GM21723 (cell line): Measurements from ENCODE around the gene SIPA1L3.
A peak's percentile ranks its signal among the peaks of the same experiment; 100 is the strongest.
"Not testable (repeated sequence)": the region's sequence is repeated elsewhere in the genome, so short reads cannot be mapped to it uniquely, and the experiment has no call there.

Experiments used
- ATAC-seq: cut with Tn5 transposase; IDR thresholded peaks from one replicate; pipeline ENCODE4 v1.9.1; 2021; ENCODE audit warnings: mild to moderate bottlenecking, moderate library complexity; ENCODE audit not compliant: unreplicated experiment

SIPA1L3 gene

DNA sequence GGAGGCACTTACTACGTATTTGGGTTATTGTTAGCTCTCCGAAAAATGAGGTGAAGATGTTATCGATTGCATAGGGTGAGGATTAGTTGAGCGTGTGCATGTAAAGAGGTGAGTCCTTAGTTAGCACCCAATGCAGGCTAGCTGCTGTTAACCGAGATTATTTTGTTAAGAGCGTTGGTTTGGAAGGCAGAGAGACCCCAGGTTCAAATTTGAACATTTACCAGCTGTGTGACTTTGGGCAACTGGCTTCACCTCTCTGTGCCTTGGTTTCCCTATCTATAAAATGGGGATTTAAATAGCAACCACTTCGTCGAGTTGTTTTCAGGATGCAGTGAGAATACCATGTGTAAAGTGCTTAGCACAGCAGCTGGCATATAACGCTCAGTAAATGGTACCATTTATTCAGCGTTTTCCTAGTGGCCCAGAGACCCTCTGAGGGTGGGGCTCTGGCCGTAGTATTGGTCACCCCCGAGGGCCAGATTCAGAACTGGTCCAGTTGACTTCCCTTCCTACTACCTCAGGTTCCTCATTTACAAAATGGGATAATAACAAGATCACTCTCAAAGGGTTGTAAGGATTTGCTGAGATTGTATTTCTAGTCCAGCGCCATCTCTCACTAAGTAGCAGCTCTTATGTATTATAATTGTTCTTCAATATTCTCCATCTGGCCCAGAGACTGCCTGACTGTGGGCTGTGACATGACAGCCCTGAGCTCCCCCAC, 887 bp downstream of the SIPA1L3 start:
- ATAC-seq: no peak

DNA sequence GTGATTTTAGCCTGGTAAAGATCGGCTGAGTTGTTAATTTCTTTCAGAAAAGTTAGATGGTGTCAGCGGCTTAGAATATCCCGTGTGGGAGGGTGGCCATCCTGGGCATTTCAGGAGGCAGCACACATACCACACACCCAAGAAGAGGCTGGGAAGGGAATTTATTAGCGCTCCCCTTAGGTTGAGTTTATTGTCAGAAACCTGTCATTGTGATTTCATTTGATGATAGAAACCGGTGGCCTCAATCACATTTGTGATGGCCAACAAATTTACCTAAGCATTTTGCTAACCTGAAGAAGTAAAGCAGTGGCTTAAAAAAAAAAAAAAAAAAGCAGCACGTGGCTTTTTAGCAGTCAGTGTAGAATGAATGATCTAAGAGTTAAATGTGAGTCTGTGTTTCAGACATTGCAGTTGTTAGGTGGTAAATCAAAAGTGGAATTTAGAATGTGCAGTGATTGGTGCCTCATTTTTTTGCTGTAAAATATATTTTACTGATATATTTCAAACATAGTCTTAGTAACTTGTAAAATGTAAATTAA, 2.7 kb downstream of the SIPA1L3 start:
- no peak for ATAC-seq

DNA sequence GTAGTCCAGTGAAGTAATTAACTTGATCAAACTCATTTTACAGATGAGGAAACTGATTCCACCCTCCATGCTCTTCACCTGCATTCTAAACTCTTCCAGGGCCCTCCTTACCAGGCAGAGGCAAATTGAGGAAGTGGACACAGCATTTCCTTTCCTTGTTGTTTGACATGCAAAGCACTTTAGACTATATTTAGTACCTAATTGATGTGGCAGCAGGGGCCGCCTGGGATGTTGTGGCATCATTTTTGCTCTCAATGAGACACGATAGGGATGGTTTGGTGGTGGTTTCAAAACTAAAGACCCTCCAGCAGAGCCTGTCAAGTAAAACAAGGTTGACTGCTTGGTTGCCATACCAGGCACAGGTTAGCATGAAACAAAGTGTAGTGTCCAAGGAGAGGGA, 7.9 kb downstream of the SIPA1L3 start:
- ATAC-seq: no peak

DNA sequence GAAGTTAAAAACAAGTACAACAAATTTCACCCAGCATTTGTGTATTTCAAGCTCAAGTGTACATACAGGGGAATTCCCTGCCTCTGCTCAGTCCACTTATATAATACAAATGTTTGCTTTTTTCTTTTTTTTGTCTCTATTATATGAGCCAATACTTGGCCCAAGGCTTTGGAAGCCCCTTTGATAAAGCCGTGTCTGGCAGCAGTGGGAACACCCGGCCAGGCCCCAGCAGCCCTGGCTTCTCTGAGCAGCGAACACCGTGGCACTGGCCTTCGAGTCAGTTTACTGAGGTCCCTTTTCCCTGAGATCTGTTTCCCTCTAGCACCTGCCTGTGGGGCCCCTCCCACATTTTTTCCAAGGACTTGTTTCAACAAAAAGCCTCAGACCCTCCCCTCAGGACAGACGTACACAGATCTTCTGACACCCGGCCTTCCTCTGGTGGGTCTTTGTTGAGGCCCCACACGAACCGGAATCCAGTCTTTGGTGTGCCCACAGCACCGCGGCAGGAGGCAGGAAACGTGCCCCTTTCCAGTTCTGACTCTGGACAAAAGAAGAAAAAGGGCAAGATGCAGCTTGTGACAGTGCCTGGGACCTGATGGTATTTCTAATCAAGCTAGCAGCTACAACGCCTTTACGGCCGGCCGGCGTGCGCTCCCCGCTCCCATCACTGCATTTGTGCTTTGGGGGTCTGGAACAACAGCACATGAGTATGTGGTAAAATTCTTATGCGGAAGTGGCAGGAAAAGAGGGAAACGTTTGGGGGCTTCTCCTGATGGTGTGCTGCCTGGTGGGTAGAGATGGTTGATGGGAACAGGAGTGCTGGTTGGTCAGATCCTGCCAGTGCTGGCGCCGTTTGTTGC, 13.8 kb downstream of the SIPA1L3 start:
- ATAC-seq: no peak

DNA sequence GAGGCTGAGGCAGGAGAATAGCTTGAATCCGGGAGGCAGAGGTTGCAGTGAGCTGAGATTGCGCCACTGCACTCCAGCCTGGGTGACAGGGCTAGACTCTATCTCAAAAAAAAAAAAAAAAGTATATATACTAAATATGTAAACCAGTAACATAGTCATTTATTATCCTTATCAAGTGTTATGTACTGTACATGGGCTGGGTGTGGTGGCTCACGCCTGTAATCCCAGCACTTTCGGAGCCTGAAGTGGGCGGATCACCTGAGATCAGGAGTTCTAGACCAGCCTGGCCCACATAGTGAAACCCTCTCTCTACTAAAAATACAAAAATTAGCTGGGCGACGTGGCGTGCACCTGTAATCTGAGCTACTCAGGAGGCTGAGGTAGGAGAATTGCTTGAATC, 17.6 kb downstream of the SIPA1L3 start:
- ATAC-seq: not testable (repeated sequence)

DNA sequence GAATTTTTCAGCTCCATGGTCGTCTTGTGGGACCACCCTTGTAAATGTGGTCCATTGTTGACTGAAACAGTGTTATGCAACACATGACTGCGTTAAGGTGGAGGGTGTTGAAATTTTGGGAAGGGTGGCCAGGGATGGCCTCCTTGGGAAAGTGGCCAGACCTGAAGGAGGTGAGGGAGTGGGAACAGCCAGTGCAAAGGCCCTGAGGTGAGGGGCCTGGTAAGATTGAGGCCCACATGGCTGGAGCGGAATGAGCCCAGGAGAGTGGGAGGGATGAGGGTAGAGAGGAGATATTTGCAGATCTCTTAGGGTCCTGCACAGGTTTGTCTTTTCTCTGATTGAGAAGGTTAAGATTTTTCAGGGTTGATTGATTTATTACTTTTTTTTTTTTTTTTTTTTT, 18.2 kb downstream of the SIPA1L3 start:
- no peak for ATAC-seq

DNA sequence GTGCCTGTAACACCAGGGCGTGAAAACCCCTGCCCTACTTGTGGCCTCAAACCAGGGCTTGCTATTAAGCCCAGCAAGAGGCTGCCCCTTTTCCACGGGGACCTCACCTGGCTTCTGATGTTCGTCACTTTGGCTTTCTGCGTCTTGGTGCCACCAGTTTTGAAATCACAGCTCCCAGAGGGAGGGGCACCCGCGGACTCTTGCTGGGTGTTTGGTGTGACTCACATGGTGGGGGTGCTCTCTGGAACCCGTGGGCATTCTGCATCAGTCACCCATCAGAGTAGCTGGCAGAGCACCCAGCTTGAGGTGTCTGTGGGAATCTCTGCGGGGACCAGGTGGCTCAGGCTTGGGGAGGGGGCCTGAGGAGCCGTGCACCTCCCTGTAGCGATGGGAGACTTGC, 19.2 kb downstream of the SIPA1L3 start:
- no peak for ATAC-seq

DNA sequence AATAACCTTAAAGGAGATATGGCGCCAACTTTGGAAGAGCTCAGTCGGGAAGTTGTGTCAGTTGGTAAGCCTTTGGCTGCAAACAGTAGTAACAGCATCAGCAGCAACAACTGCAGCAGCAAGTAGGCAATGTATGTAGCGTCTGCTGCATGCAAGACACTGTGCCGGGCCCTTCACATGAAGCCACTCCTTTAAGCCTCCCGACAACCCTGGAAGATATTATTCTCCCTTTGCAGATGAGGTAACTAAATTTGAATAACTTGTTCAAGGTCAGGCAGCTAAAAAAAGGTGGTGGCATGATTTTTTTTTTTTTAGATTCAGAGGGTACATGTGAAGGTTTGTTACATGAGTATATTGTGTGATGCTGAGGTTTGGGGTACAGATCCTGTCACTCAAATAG, 19.7 kb downstream of the SIPA1L3 start:
- ATAC-seq: no peak

DNA sequence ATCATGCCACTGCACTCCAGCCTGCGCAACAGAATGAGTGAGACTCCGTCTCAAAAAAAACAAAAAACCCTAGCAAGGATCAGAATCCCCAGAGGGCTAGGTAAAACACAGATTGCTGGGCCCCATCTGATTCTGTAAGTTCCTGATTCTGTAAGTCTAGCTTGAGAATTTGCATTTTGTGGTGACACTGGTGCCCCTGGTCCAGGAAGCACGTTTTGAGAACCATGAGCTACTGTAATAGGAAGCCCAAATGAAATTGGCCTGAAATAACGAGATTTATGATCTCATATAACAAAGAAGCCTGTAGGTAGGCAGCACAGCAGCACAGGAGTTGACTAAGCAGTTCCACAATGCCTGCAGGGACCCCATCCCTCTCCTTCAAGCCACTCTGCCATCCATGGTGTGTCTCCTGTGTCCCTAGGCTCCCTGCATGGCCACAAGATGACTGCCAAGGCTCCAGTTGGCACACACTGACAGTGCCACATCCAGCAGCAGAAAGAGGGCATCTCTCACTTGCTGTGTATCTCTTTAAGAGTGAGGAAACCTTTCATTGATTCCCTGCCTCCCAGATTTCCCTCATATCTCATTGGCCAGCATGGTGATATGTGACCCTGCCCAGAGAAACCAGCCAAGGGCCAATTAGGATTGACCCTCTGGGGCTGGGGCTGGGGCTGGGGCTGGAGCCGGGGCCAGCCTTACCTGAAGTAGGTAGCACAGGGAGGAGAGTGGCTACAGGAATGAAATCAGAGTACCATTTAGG, 21.7 kb downstream of the SIPA1L3 start:
- peak; percentile 60 for ATAC-seq

DNA sequence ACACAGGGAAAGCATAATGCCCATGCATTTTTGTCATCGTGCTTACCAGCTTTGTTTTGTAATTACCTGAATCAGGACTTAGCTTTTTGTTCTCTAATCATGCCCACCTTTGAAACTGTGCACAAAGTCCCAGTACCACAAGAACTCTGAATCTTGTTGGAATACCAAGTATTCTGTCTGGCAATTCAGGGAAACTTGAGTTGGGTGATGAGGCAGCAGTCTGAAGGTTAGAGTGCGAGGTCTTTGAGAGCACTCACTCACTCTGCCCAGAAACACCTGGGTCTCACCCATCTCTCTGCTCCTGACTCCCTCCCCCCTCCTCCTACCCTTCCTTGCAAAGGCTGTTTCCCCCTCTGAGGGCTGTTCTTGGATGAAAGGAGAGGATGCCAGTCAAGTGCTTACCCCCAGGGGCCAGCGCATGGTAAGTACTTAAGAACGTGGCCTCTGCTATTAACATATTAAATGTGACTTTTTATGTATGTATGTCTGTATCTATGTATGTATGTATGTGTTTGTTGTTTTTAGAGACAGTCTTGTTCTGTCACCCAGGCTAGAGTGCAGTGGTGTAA, 22.4 kb downstream of the SIPA1L3 start:
- no peak for ATAC-seq

DNA sequence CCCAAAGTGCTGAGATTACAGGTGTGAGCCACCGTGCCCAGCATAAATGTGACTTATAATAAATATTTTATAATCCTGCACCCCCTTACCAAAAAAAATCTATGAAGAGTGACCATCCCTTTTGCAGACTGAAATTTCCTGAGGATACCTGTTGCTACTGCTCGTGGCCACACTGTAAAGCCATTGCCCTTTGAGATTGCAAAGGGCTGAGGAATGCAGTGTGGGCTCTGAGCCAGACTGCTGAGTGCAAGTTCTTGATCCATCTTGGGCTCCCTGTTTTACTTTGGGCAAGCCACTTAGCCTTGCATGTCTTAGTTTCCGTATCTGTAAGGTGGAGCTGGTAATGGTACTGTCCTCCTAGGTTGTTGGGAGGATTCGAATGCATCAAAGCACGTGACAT, 23.4 kb downstream of the SIPA1L3 start:
- no peak for ATAC-seq

DNA sequence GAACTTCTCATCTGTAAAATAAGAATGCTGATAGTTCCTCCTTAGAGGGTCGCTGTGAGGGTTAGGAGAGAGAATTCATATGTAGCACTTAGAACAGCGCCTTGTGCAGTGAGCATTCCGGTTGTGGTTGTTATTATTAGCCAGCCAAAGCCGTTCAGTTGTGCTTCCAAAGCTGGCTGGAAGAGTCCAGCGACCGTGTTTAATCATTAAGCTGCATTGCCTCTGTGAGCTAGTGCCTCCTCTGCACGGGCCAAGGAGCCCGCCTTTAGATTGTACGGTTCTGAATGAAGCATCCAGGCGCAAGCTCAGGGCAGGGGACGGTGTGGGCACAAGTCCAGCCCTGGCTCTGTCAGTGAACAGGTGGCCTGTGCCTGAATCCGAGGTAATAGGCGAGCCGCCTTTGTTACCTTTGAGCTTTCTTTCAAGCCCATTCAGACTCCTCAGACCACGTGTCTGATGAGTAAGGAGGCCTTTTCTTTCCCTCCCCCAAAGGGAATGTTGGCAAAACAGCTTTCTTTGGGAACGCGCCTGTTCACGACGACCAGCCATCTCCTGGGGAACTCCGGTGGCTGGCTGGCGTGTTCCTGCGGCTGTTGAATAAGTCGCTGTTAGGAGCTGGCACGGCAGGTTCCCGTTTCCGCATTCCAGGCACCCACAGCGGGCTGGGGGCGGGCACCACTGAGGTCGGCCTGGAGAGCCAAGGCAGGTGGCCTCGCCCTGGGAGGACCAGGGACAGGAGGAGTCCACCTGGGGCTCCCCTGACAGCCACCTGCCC, 25.1 kb downstream of the SIPA1L3 start:
- peak; percentile 43 for ATAC-seq

DNA sequence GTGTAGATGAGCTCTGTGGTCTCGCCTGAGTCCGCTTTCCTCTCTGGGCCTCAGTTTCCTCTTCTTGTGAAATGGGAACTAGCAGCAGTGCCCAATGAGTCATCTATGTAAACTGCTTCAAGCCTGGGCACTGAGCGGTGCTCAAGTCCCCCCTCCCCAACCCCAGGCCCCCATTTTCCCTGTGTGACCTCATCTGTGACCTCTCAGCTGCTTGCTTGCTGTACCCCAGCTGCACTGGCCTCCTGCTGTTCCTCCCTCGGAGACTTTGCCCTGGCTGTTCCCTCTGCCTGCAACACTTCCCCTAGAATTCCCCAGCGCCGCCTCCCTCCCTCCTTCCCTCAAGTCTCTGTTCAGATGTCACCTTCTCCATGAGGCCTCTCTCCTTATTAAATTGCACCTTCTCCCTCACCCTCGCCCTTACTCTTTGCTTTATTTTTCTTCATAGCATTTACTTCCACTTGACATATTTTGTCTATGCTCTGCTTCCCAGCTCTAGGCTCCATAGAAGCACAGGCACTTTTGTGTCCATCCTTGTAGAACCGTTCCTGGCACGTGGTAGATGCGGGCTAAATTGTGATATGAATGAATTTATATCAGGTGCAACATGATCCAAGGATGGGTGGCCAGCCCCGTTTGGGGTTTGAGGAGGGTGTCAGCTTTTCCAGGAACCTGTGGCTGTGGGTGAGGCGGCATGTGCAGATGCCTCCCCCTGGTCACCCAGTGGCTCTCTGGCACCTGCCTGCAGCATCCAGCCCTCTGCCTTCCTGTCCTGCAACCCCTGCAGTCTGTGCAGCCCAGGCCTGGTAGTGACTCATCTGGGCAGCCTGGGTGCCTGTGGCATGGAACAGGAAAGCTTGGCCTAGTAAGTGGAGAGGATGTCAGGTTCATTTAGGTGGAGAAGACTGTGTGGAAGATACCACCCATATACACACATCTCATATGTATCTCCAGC, 26.3 kb downstream of the SIPA1L3 start:
- ATAC-seq: no peak

DNA sequence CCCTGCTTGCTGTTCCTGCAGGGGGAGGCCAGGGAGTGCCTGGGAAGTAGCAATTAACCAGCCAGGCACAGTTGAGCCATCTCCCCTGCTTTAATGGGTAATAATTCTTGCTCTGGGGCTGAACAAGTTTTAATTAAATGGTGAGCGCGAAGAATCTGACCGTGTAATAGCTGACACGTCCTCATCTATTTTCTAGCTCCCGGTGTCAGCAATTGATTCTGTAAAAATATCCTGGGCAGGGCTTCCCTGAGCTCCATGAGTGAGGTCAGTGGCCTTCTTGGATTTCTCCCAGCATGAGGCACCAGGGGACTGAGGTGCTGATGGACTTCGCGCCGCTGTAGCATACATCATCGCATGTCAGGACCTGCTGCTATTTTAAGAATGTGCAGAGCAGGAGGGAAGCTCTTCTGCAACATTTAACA, 26.9 kb downstream of the SIPA1L3 start:
- ATAC-seq: no peak

DNA sequence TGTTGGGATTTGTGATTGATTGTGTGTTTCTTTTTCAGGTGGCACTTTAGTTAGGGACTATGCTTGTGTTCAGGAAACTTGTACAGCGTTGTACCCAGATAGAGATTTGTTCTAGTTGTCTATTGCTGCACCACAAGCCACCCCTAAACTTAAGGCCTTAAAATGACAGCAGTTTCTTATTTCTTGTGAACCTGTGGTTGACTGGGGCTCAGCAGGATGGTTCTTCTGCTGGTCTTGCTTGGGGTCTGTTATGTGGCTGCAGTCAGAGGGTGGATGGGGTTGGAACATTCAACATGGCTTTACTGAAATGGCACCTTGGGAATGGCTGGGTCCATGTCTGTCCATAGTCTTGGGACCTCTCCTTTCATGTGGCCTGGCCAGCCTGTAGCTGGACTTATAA, 28.3 kb downstream of the SIPA1L3 start:
- ATAC-seq: no peak

DNA sequence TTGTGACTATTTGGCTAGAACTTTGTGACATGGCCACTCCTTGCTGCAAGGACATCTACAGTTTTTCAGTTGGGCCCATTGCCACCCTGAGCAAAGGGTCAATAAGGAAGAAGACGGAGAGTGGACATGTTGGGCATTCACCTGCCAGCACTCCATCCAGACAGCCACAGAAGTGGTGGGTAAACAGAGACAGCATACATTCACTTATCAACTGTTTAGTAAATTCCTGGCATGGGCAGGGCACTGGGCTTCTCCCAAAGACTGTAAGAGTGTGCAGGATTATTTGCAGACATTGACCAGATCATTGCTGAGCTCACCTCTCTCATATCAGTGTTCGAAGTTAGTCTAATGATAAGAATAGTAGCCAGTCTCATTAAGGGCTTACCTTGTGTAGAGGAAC, 29.2 kb downstream of the SIPA1L3 start:
- ATAC-seq: no peak

DNA sequence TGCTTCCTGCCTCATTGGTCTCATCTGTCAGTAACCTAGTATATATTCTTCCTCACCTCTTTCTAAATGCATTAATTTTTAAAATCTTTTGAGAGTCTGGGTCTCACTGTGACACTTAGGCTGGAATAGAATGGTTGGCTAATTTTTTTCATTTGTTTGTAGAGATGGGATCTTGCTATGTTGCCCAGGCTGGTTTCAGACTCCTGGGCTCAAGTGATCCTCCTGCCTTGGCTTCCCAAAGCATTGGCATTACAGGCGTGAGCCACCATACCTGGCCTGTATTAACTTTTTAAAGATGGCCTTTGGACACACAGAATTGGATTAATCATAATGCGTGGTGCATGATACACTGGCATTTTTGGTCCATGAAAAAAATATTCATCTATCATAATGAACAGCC, 29.9 kb downstream of the SIPA1L3 start:
- ATAC-seq: no peak

DNA sequence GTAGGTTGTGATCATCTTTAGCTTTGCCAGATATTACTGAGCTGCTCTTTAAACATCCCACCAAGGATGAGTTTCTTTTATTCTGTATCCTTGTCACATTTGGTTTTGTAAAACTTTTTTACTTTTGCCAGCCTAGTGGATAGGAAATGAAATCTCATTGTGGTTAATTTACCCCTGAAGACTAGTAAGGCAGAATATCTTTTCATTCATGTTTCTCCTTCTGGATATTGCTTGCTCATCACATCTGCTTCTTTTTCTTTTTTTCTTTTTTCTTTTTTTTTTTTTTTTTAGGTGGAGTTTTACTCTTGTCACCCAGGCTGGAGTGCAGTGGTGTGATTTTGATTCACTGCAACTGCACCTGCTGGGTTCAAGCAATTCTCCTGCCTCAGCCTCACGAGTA, 31.3 kb downstream of the SIPA1L3 start:
- no peak for ATAC-seq
